Measurements from ENCODE around the gene IDE.

Gene IDE

DNA sequence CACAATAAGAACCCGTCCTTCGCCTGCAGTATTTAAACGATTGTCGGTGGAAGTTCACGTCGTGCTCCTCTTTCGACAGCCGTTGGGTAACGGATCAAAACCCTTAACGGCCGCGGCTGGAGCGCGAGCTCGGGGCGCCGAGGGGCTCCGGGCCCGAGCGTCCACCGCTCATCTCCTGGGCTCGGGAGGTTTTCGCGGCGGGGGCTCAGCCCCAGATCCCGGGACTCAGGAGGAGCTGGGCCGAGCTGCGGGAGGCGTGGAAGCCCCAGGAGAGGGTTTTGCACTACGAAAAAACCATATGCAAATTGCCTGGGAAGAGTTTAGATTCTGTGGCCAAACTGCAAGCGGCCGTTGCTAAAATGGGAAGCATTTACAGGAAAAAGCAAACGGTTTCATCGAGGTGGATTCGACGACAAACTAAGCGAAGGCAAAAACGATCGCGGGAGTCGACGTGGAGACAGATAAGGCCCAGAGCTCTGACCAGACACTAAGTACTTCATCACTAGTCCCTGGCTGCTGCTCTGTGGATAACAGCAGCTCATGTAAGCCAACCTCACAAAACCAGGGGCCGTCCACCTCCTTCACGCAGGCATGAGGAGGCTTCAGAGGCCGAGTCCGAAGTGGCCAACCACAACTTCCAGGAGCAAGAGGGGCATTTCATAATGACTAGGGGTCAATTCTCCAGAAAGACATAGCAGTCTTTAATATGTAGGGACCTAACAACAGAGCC lies 153.2 kb downstream of the IDE start:
- TF ChIP-seq, protein P1, sequence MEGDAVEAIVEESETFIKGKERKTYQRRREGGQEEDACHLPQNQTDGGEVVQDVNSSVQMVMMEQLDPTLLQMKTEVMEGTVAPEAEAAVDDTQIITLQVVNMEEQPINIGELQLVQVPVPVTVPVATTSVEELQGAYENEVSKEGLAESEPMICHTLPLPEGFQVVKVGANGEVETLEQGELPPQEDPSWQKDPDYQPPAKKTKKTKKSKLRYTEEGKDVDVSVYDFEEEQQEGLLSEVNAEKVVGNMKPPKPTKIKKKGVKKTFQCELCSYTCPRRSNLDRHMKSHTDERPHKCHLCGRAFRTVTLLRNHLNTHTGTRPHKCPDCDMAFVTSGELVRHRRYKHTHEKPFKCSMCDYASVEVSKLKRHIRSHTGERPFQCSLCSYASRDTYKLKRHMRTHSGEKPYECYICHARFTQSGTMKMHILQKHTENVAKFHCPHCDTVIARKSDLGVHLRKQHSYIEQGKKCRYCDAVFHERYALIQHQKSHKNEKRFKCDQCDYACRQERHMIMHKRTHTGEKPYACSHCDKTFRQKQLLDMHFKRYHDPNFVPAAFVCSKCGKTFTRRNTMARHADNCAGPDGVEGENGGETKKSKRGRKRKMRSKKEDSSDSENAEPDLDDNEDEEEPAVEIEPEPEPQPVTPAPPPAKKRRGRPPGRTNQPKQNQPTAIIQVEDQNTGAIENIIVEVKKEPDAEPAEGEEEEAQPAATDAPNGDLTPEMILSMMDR (IDR thresholded peaks at IDR 0.05; ENCODE audit: low read depth, low read length) = no peak

DNA sequence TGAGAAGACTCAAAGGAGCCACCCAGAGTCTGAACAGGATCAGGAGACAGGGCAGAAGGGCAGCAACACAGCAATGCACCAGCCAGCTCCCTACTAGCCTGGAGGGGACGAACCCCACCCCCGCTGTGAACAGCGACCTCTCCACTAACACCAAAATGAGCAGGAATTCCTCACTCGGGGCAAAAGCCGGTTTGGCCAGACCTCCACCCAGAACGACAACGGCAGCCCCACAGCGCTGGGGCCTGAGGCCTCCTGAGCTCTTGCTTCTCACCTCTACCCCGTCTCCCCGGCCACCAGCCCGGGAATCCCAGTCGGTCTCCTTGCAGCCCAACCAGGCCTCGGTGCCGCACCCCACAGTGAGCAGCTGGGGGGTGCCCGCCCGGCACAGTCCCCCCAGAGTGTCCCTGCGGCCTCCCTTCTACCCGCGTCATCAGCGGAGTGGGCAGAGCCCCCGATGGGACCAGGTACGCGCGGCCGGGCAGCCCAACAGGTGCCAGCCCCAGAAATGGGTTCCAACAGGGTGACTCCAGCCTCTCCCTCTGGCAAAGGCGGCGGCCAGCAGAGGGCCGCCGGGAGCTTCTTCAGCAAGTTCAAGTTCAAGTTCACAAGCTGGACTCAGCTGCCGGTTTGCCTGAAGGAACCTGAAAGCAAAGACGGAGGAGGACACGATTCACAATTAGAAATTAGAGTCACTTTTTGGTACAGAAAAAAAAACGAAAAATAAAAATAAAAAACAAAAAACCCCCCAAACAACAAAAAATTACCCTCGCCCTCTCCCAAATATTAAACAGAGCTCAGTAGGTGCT lies 153.9 kb downstream of the IDE start:
- no peak overlapping the region for H3K4me3 ChIP-seq (ENCODE audit: low read depth, low read length)
- TF ChIP-seq, protein P1 (IDR thresholded peaks at IDR 0.05; ENCODE audit: low read depth, low read length) = 0 out of 2 replicates have a peak, but pooled peaks have one; percentile 14

More for the DNA sequence above, 153.2 kb downstream of the IDE start:
- no peak overlapping the region for H3K4me3 ChIP-seq (ENCODE audit: low read depth, low read length)

DNA sequence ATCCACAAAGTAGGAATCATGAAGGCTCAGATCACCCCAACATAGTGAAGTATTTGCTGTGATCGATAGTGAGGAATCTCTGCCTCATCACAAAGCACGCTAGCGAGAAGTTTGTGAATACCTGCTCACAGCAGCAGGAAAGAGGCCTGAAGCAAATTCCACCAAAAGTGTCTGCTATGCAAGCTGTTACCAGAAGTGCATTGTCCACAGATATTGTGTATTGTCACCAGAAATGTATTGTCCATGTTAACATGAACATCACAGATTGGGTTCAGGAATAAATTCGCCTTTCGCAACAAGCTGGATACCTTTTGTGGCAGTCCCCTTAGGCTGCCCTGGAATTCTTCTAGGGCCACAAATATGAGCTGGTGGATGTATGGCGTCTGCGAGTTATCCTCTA lies 155.0 kb downstream of the IDE start:
- TF ChIP-seq, protein P1 (IDR thresholded peaks at IDR 0.05; ENCODE audit: low read depth, low read length) = no peak
- no peak overlapping the region for H3K4me3 ChIP-seq (ENCODE audit: low read depth, low read length)

DNA sequence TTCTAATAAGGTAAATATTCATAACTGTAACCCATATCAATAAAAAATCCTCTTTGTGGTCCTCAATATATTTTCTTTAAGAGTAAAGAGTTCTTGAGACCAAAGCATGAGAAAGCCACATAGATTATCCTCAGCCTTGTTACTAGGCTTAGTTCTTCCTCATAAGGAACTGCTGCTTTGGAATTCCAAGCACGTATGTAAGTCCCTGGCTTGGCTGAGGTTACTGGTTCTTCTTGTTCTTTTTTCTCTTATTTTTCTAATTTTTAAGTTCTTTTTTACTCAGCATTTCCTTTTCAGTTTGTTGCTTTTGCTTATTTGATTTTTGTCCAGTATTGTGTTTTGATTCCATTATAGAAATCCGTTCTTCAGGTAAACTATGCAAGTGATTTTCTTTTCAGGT lies 155.7 kb downstream of the IDE start:
- TF ChIP-seq, protein P1 (IDR thresholded peaks at IDR 0.05; ENCODE audit: low read depth, low read length) = no peak

DNA sequence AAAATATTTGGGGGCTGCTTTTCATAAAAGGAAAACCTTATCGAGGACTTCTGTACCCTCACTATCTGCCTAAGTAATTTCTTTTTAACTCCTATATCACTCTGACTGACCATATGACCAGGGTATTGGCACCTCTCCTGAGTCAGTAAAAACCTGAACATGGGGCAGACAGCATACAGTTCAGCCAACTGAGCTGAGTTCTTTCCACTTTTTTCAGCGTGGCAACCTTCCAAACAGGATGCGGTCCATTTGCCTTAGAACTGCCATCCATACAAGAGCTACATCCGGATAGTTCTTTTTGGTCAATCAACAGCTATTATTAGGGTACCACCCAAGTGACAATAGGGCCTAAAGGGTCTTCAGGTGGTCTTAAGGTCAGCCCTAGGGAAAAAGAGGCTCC lies 160.4 kb downstream of the IDE start:
- no peak overlapping the region for H3K4me3 ChIP-seq (ENCODE audit: low read depth, low read length)
- TF ChIP-seq, protein P1 (IDR thresholded peaks at IDR 0.05; ENCODE audit: low read depth, low read length) = no peak

More for the DNA sequence above, 155.7 kb downstream of the IDE start:
- no peak overlapping the region for H3K4me3 ChIP-seq (ENCODE audit: low read depth, low read length)

DNA sequence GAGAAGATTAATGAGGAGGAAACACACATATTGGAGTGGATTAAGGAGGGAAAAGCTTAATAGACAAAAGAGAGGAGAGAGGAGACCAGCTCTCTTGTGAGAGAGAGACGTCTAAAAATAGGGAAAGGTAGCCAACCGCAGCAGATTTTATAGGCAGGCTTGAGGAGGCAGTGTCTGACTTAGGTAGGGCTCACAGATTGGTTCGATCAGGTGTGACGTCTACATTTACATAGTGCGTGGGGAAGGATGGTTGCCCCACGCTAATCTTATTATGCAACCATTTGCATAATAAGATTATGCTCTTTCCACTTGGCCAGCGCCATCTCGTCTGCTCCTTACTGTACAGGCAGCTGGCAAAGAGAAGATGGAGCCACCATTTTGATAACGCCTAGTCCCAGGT lies 160.9 kb downstream of the IDE start:
- TF ChIP-seq, protein P1 (IDR thresholded peaks at IDR 0.05; ENCODE audit: low read depth, low read length) = no peak

DNA sequence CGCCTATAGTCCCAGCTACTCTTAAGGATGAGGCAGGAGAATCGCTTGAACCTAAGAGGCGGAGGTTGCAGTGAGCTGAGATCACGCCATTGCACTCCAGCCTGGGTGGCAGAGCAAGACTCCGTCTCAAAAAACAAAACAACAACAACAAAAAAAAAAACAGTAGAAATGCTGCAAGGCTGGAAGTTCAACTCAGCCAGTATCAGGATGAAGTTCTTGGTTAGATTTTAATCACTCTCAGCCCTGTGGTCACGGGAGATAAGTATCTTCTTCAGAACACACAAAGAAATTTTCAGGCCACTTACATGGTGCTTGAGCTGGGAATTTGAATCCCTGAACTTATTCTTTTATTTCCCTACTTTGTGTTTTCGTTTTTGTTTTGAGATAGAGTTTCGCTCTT lies 162.5 kb downstream of the IDE start:
- TF ChIP-seq, protein P1 (IDR thresholded peaks at IDR 0.05; ENCODE audit: low read depth, low read length) = no peak
- H3K4me3 ChIP-seq (ENCODE audit: low read depth, low read length) = no peak overlapping the region

More for the DNA sequence above, 160.9 kb downstream of the IDE start:
- H3K4me3 ChIP-seq (ENCODE audit: low read depth, low read length) = no peak overlapping the region

All from WI38 (cell line).